NCI-H2029 (cell line): ENCODE measurements around the gene R3HDM4.

Source experiments
- DNase-seq: peaks from one replicate; lab custom pipeline; 2025; lab: John Stamatoyannopoulos, UW

Gene R3HDM4

GRCh38 chr19:872266-872951 lies 40.6 kb downstream of the R3HDM4 start:
- peak; percentile 74 for DNase-seq

GRCh38 chr19:871446-872265 lies 41.4 kb downstream of the R3HDM4 start:
- DNase-seq, result no peak

- DNase-seq, result peak; percentile 93
These were observed 42.0 kb downstream of the R3HDM4 start for GRCh38 chr19:870963-871401.

DNA sequence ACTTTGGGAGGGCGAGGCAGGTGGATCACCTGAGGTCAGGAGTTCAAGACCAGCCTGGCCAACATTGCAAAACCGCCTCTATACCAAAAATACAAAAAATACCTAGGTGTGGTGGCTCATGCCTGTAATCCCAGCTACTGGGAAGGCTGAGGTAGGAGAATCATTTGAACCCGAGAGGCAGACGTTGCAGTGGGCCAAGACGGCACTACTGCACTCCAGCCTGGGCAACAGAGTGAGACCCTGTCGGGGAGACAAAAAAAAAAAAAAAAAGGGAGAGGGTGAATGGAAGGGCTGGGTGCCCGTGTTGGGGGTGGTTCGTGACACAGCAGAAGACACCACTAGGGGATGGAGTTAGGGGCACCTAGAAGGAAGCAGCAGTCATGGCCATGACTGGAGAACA lies 42.7 kb downstream of the R3HDM4 start:
- no peak for DNase-seq

- DNase-seq, result peak; percentile 12
These were observed 43.5 kb downstream of the R3HDM4 start for GRCh38 chr19:869245-870177.

DNA sequence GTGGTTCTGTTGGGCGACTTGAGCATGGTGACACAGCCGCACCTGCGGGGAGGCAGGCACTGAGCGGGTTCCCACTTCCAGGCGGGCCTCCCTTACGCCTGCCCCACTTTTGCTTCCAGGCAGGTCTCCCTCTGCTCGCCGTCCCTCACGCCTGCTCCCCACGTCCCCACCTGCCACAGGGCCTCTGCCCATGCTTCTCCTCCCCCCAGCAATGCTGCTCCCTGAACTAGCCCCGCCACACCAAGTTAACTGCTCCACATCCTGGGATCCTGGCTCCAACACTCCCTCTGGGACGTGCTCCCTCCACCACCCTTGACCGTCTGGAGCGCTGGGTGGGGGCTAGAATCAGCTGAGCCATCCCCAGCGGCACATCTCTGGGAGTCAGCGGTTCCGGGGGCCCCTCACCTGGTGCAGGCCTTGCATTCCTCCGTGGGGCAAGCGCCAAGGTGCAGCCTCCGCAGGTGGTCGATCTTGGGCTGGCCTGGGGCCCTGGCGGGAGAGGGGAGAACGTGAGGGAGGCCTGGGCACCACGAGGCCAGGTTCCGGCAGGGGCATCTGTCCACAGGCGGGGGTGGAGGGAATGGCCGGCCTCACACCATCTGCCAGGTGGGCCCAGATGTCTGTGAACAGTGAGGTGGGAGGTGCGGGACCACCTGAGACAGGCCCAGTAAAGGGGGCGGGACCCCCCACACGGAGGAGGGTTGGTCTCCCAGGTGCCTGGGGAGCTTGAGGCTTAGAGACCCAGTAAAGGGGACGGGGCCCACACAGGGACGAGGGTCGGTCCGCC lies 44.4 kb downstream of the R3HDM4 start:
- DNase-seq, result no peak

DNA sequence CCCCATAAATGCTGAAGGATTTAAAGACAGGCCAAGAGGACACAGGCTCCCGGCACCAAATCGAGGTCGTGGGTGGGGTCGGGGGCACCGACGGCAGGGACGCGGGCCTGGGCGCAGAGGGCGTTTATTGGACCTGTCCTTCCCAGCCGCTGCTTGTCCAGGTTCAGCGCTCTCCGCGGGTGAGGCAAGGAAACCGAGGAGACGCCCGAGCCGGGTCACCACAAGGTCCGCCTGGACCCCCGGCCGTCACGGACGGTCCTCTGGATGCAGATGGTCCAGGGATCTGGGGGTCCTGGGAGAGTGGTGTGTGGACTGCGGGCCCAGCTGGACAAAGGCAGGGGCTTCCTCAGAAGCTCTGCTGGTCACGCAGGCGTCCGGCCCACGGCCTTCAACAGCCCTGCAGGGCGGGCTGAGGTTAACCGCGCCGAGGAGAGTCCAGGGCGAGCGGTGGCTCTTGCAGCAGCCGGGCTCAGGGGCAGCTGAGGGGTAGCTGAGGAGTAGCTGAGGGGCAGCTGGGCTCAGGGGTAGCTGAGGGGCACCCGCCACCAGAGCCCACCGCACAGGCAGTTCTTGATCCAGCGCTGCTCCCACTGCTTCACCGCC lies 45.1 kb downstream of the R3HDM4 start:
- no peak for DNase-seq

DNA sequence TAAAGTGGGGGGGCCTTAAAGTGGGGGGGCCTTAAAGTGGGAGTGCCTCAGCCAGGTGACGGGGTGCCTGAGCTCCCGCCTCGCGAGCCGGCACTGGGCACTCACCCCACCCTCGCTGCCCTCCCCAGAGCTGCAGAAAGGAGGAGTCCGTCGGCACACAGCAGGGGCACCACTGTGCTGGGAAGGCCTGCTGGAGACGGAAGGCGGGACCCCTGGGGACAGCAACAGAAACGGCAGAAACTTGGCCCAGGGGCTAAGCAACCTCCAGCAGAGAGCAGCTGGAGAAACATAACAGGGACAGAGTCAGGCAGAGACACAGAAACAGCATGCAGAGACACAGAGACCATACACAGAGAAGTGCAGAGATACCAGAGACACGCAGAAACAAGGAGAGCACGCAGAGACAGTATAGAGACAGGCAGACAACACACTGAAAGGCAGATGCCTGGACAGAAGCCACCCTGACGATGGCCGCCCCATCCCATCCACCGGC lies 45.7 kb downstream of the R3HDM4 start:
- DNase-seq, result no peak

- no peak for DNase-seq
These were observed 46.2 kb downstream of the R3HDM4 start for GRCh38 chr19:866769-867300.

DNA sequence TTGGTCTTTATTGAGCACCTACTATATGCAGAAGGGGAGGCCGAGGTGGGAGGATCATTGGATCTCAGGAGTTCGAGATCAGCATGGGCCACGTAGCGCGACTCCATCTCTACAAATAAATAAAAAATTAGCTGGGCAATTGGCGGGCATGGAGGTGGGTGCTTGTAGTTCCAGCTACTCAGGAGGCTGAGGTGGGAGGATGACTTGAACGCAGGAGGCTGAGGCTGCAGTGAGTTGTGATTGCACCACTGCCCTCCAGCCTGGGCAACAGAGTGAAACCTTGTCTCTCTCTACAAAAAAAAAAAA lies 49.8 kb downstream of the R3HDM4 start:
- no peak for DNase-seq

GRCh38 chr19:862581-863314 lies 50.3 kb downstream of the R3HDM4 start:
- DNase-seq, result peak; percentile 82

DNA sequence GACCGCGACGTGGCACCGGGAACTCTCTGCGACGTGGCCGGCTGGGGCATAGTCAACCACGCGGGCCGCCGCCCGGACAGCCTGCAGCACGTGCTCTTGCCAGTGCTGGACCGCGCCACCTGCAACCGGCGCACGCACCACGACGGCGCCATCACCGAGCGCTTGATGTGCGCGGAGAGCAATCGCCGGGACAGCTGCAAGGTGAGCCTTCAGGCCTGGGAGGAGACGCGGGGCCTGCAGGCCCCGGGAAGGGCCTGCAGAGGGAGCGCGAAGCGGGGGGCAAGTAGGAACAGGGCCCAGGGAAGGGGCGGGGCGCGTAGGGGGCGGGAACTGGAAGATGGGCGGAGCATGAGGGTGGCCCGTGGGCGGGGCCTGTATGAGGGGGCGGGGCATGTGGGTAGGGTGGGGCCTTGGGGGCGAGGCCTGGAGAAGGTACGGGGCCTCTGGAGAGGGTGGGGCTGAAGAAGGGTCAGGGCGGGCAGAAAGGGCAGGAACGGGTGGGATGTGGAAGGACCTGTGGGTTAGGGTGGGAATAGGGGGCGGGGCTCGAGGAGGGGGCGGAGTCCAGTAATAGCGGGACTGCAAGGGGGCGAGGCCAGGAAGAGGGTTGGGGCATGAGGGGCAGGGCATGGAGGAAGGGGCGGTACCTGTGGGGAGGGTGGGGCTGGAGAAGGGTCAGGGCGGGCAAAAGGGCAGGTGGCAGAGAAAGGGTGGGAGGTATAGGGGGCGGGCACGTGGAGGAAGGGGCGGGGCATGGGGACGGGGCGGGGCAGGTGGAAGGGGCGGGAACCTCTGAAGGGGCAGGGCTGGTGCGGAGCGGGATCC lies 51.1 kb downstream of the R3HDM4 start:
- DNase-seq, result peak; percentile 90

GRCh38 chr19:861141-861755 lies 51.8 kb downstream of the R3HDM4 start:
- DNase-seq, result no peak

DNA sequence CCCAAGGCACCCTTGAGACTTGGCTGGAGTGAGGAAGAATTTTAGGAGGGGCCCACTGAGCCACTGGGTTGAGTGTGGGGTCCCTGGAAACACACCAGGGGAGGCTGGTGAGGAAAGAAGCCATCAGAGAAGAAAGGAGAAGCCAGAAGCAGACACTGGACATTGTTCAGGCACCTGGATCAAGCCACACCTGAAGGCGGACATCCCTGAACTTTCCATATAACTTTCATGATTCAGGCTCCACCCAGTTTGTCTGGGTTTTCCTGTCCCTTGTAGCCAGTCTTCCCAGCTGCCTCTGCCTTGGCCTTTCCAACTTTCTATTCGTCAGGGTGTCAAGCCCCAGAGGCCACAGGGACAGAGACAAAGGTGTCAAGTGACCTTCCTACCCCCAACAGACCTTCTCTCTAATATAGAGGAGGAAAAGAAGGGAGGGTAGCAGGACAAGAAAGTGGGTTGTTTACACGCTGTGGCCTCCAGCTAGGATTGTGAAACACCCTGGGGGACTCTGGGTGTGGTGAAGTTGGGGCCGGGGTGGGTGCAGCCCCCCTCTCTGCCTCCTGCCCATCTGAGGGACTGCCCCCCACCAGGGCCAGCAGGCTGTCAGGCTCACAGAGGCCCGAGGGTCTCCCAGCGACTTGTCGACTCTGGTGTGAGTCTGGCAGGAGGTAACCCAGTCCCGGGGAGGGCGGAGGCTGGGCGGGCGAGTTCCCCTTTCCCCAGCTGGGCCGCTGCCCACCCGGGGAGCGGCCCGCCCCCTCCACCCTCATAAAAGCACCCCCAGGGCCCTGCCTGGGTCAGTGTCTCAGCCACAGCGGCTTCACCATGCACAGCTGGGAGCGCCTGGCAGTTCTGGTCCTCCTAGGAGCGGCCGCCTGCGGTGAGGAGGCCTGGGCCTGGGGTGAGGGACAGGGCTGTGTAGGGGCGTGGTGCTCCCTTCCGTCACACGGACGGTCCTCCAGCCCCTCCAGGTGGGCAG lies 53.9 kb downstream of the R3HDM4 start, which contains the start of gene CFD:
CFD (plus strand) TSS at position 797 of the 976 bp plus-strand sequence; CDS start at position 823, 26 bp downstream.
- no peak for DNase-seq

- DNase-seq, result no peak
These were observed 54.7 kb downstream of the R3HDM4 start for GRCh38 chr19:858284-858683.

- no peak for DNase-seq
These were observed 57.4 kb downstream of the R3HDM4 start for GRCh38 chr19:855566-856120.

GRCh38 chr19:855142-855541 lies 57.9 kb downstream of the R3HDM4 start:
- no peak for DNase-seq
